Panc1 (cell line): ENCODE data around the gene MBOAT7.
"Not testable (repeated sequence)": the region's sequence is repeated elsewhere in the genome, so short reads cannot be mapped to it uniquely, and the experiment has no call there.

ENCODE experiments used
- POLR2AphosphoS5 ChIP-seq: IDR thresholded peaks from 2 replicates; pipeline ENCODE4 v1.6.1; 2012; ENCODE audit warnings: mild to moderate bottlenecking, low read depth, low read length, moderate library complexity
- TF ChIP-seq, protein P1 (sequence below): fragments of 450-650 bp; IDR thresholded peaks from 2 replicates; pipeline ENCODE4 v1.5.1; 2017; ENCODE audit warnings: mild to moderate bottlenecking
- TF ChIP-seq, protein P2 (sequence below), 2 experiments: IDR thresholded peaks; 2 replicates each; pipeline ENCODE4 v1.6.1; 2011 to 2012; ENCODE audit warnings: low read depth in 2 of 2, control low read depth in 1 of 2, low read length in 1 of 2, mild to moderate bottlenecking in 1 of 2, moderate library complexity in 1 of 2; ENCODE audit not compliant: insufficient read depth in 1 of 2

DNA sequence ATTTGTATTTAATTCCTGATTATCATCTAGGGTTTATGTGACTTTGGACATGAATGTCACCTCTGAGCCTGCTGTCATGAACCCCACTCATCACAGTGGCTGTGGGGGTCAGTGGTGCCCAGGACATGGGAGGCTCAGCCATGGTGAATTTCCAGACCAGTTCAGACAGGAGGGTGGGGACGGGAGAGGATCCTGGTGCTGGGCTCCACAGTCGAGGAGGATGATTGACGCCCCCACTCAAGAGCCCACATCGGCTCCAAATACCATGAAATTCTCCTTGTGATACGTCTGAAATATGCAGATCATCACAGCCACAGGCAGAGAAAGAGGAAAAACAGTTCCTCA lies 34.5 kb upstream of the MBOAT7 start:
- TF ChIP-seq, protein P1, sequence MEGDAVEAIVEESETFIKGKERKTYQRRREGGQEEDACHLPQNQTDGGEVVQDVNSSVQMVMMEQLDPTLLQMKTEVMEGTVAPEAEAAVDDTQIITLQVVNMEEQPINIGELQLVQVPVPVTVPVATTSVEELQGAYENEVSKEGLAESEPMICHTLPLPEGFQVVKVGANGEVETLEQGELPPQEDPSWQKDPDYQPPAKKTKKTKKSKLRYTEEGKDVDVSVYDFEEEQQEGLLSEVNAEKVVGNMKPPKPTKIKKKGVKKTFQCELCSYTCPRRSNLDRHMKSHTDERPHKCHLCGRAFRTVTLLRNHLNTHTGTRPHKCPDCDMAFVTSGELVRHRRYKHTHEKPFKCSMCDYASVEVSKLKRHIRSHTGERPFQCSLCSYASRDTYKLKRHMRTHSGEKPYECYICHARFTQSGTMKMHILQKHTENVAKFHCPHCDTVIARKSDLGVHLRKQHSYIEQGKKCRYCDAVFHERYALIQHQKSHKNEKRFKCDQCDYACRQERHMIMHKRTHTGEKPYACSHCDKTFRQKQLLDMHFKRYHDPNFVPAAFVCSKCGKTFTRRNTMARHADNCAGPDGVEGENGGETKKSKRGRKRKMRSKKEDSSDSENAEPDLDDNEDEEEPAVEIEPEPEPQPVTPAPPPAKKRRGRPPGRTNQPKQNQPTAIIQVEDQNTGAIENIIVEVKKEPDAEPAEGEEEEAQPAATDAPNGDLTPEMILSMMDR, result not testable (repeated sequence)
- not testable (repeated sequence) for TF ChIP-seq POLR2AphosphoS5
- TF ChIP-seq, protein P2, sequence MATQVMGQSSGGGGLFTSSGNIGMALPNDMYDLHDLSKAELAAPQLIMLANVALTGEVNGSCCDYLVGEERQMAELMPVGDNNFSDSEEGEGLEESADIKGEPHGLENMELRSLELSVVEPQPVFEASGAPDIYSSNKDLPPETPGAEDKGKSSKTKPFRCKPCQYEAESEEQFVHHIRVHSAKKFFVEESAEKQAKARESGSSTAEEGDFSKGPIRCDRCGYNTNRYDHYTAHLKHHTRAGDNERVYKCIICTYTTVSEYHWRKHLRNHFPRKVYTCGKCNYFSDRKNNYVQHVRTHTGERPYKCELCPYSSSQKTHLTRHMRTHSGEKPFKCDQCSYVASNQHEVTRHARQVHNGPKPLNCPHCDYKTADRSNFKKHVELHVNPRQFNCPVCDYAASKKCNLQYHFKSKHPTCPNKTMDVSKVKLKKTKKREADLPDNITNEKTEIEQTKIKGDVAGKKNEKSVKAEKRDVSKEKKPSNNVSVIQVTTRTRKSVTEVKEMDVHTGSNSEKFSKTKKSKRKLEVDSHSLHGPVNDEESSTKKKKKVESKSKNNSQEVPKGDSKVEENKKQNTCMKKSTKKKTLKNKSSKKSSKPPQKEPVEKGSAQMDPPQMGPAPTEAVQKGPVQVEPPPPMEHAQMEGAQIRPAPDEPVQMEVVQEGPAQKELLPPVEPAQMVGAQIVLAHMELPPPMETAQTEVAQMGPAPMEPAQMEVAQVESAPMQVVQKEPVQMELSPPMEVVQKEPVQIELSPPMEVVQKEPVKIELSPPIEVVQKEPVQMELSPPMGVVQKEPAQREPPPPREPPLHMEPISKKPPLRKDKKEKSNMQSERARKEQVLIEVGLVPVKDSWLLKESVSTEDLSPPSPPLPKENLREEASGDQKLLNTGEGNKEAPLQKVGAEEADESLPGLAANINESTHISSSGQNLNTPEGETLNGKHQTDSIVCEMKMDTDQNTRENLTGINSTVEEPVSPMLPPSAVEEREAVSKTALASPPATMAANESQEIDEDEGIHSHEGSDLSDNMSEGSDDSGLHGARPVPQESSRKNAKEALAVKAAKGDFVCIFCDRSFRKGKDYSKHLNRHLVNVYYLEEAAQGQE (IDR thresholded peaks at IDR 0.05; ENCODE audit: insufficient read depth in 1 of 2, low read depth in 2 of 2, low read length in 1 of 2), result not testable (repeated sequence)
